ENCODE results near the gene TWIST2. TPM values are rescaled to one million over a fixed set of nuclear protein-coding genes. Genes with fewer than 3 reads are reported as not detected.

The TWIST2 gene
- total RNA-seq, 2 donors from 2014 or later: not detected

GRCh38 chr2:238818561-238818960 is 29.3 kb upstream of the TWIST2 start:
- H3K27me3 Mint-ChIP-seq (ENCODE audit: low read depth): peaks cover 55% of the 10 kb centered on the region
- DNase-seq (no peak), ATAC-seq (replicated peaks in 1 of 2) (no peak)
- H3K27ac Mint-ChIP-seq: no peak overlapping the region
- H3K36me3 Mint-ChIP-seq (ENCODE audit: insufficient read depth in 2 of 2): no peaks in the 10 kb centered on the region
- no peak overlapping the region for H3K4me3 Mint-ChIP-seq
- H3K9me3 Mint-ChIP-seq: peaks cover 1 to 2% of the 10 kb centered on the region in 2 donors
- H3K4me1 Mint-ChIP-seq (ENCODE audit: low read depth): no peaks in the 10 kb centered on the region

- H3K9me3 Mint-ChIP-seq: peaks cover 1 to 6% of the 10 kb centered on the region in 2 donors
- no peak overlapping the region for H3K4me3 Mint-ChIP-seq
- no peak for DNase-seq
- no peak overlapping the region for H3K27ac Mint-ChIP-seq
- peaks cover 0 to 3% of the 10 kb centered on the region in 2 donors for H3K36me3 Mint-ChIP-seq (ENCODE audit: insufficient read depth in 2 of 2)
- no peaks in the 10 kb centered on the region for H3K4me1 Mint-ChIP-seq (ENCODE audit: low read depth)
- no peak for ATAC-seq (replicated peaks in 1 of 2)
- H3K27me3 Mint-ChIP-seq (ENCODE audit: low read depth): peaks cover 41% of the 10 kb centered on the region
Observed at GRCh38 chr2:238820197-238820596, 27.7 kb upstream of the TWIST2 start.

GRCh38 chr2:238820916-238821315 is 27.0 kb upstream of the TWIST2 start:
- ATAC-seq (replicated peaks in 1 of 2) (no peak), DNase-seq (no peak)
- peaks cover 0 to 3% of the 10 kb centered on the region in 2 donors for H3K36me3 Mint-ChIP-seq (ENCODE audit: insufficient read depth in 2 of 2)
- H3K9me3 Mint-ChIP-seq: peaks cover 3 to 6% of the 10 kb centered on the region in 2 donors
- H3K4me1 Mint-ChIP-seq (ENCODE audit: low read depth): no peaks in the 10 kb centered on the region
- H3K27ac Mint-ChIP-seq: no peak overlapping the region
- H3K27me3 Mint-ChIP-seq (ENCODE audit: low read depth): peaks cover 47% of the 10 kb centered on the region
- no peak overlapping the region for H3K4me3 Mint-ChIP-seq

- no peak overlapping the region for H3K4me3 Mint-ChIP-seq
- peaks cover 52% of the 10 kb centered on the region for H3K27me3 Mint-ChIP-seq (ENCODE audit: low read depth)
- peaks cover 0 to 3% of the 10 kb centered on the region in 2 donors for H3K36me3 Mint-ChIP-seq (ENCODE audit: insufficient read depth in 2 of 2)
- no peak for ATAC-seq (replicated peaks in 1 of 2)
- no peak overlapping the region for H3K27ac Mint-ChIP-seq
- peaks cover 6% of the 10 kb centered on the region in 2 donors for H3K9me3 Mint-ChIP-seq
- no peaks in the 10 kb centered on the region for H3K4me1 Mint-ChIP-seq (ENCODE audit: low read depth)
- no peak for DNase-seq
Observed at GRCh38 chr2:238821391-238821790, 26.5 kb upstream of the TWIST2 start.

- Mint-ChIP-seq H3K4me3 (no peak overlapping the region), H3K4me1 (ENCODE audit: low read depth) (no peaks in the 10 kb centered on the region), H3K9me3 (peaks cover 6% of the 10 kb centered on the region in 2 donors), H3K27ac (no peak overlapping the region), H3K36me3 (ENCODE audit: insufficient read depth in 2 of 2) (peaks cover 0 to 3% of the 10 kb centered on the region in 2 donors), H3K27me3 (ENCODE audit: low read depth) (peaks cover 54% of the 10 kb centered on the region)
- DNase-seq (no peak), ATAC-seq (replicated peaks in 1 of 2) (no peak)
Observed at GRCh38 chr2:238821944-238822670, 25.8 kb upstream of the TWIST2 start.

- no peak for ATAC-seq (replicated peaks in 1 of 2)
- peaks cover 6% of the 10 kb centered on the region in 2 donors for H3K9me3 Mint-ChIP-seq
Observed at GRCh38 chr2:238822955-238823354, 24.9 kb upstream of the TWIST2 start.

GRCh38 chr2:238831177-238831576 is 16.7 kb upstream of the TWIST2 start:
- Mint-ChIP-seq H3K27me3 (ENCODE audit: low read depth) (peaks cover 64% of the 10 kb centered on the region), H3K36me3 (ENCODE audit: insufficient read depth in 2 of 2) (no peaks in the 10 kb centered on the region), H3K4me1 (ENCODE audit: low read depth) (peaks cover 9% of the 10 kb centered on the region), H3K9me3 (peaks cover 0 to 3% of the 10 kb centered on the region in 2 donors), H3K27ac (no peak overlapping the region), H3K4me3 (no peak overlapping the region)
- DNase-seq: no peak
- no peak for ATAC-seq (replicated peaks in 1 of 2)

More at GRCh38 chr2:238822955-238823354, 24.9 kb upstream of the TWIST2 start:
- Mint-ChIP-seq H3K27me3 (ENCODE audit: low read depth) (peaks cover 48% of the 10 kb centered on the region), H3K36me3 (ENCODE audit: insufficient read depth in 2 of 2) (peaks cover 0 to 3% of the 10 kb centered on the region in 2 donors), H3K27ac (no peak overlapping the region), H3K4me3 (no peak overlapping the region), H3K4me1 (ENCODE audit: low read depth) (no peaks in the 10 kb centered on the region)
- no peak for DNase-seq

- ATAC-seq (replicated peaks in 1 of 2) (no peak), DNase-seq (no peak)
- Mint-ChIP-seq H3K9me3 (no peaks in the 10 kb centered on the region), H3K4me1 (ENCODE audit: low read depth) (peaks cover 9% of the 10 kb centered on the region), H3K36me3 (ENCODE audit: insufficient read depth in 2 of 2) (no peaks in the 10 kb centered on the region), H3K27ac (no peak overlapping the region), H3K4me3 (no peak overlapping the region), H3K27me3 (ENCODE audit: low read depth) (peaks cover 55% of the 10 kb centered on the region)
Observed at GRCh38 chr2:238834982-238835381, 12.9 kb upstream of the TWIST2 start.

- Mint-ChIP-seq H3K4me1 (ENCODE audit: low read depth) (peaks cover 8% of the 10 kb centered on the region), H3K27me3 (ENCODE audit: low read depth) (peaks cover 51% of the 10 kb centered on the region), H3K27ac (no peak overlapping the region), H3K9me3 (no peaks in the 10 kb centered on the region), H3K4me3 (no peak overlapping the region), H3K36me3 (ENCODE audit: insufficient read depth in 2 of 2) (no peaks in the 10 kb centered on the region)
- ATAC-seq (replicated peaks in 1 of 2) (no peak), DNase-seq (no peak)
Observed at GRCh38 chr2:238835726-238836301, 12.1 kb upstream of the TWIST2 start.

- Mint-ChIP-seq H3K36me3 (ENCODE audit: insufficient read depth in 2 of 2) (no peaks in the 10 kb centered on the region), H3K27ac (no peak overlapping the region), H3K4me1 (ENCODE audit: low read depth) (no peaks in the 10 kb centered on the region), H3K27me3 (ENCODE audit: low read depth) (peaks cover 41% of the 10 kb centered on the region), H3K9me3 (no peaks in the 10 kb centered on the region), H3K4me3 (no peak overlapping the region)
- DNase-seq: no peak
- ATAC-seq (replicated peaks in 1 of 2): no peak
Observed at GRCh38 chr2:238838786-238839327, 9.0 kb upstream of the TWIST2 start.

GRCh38 chr2:238839428-238839827 is 8.5 kb upstream of the TWIST2 start:
- no peak overlapping the region for H3K27ac Mint-ChIP-seq
- DNase-seq: no peak

GRCh38 chr2:238841542-238842164 is 6.2 kb upstream of the TWIST2 start:
- H3K4me3 Mint-ChIP-seq: no peak overlapping the region
- no peaks in the 10 kb centered on the region for H3K9me3 Mint-ChIP-seq
- no peak for DNase-seq
- H3K4me1 Mint-ChIP-seq (ENCODE audit: low read depth): no peaks in the 10 kb centered on the region
- ATAC-seq (replicated peaks in 1 of 2): no peak
- H3K36me3 Mint-ChIP-seq (ENCODE audit: insufficient read depth in 2 of 2): no peaks in the 10 kb centered on the region
- H3K27me3 Mint-ChIP-seq (ENCODE audit: low read depth): peaks cover 42% of the 10 kb centered on the region
- H3K27ac Mint-ChIP-seq: no peak overlapping the region

More at GRCh38 chr2:238839428-238839827, 8.5 kb upstream of the TWIST2 start:
- no peaks in the 10 kb centered on the region for H3K4me1 Mint-ChIP-seq (ENCODE audit: low read depth)
- H3K36me3 Mint-ChIP-seq (ENCODE audit: insufficient read depth in 2 of 2): no peaks in the 10 kb centered on the region
- no peak for ATAC-seq (replicated peaks in 1 of 2)
- no peak overlapping the region for H3K4me3 Mint-ChIP-seq
- H3K27me3 Mint-ChIP-seq (ENCODE audit: low read depth): peaks cover 41% of the 10 kb centered on the region
- H3K9me3 Mint-ChIP-seq: no peaks in the 10 kb centered on the region

GRCh38 chr2:238843476-238843875 is 4.4 kb upstream of the TWIST2 start:
- H3K4me3 Mint-ChIP-seq: no peak overlapping the region
- no peak overlapping the region for H3K27ac Mint-ChIP-seq
- H3K36me3 Mint-ChIP-seq (ENCODE audit: insufficient read depth in 2 of 2): no peaks in the 10 kb centered on the region
- ATAC-seq (replicated peaks in 1 of 2) (no peak), DNase-seq (no peak)
- no peaks in the 10 kb centered on the region for H3K4me1 Mint-ChIP-seq (ENCODE audit: low read depth)
- H3K27me3 Mint-ChIP-seq (ENCODE audit: low read depth): peaks cover 42% of the 10 kb centered on the region
- H3K9me3 Mint-ChIP-seq: no peaks in the 10 kb centered on the region
